Suprapubic skin (tissue), 4 donors: ENCODE measurements around the gene RNPS1. TPM values are rescaled to one million over a fixed set of nuclear protein-coding genes. Genes with fewer than 3 reads are reported as not detected.

Experiments
- DNase-seq, 2 donors: peaks; one replicate each; pipeline ENCODE4 v3.0.0-alpha.2; 2019; ENCODE audit warnings: low spot score in 2 of 2
- H3K27ac ChIP-seq: fragments of 200-600 bp; sonication (generic); one replicate; pipeline ENCODE4 v1.5.1; 2019
- H3K27me3 ChIP-seq: fragments of 200-600 bp; sonication (generic); one replicate; pipeline ENCODE4 v1.5.1; 2019
- H3K36me3 ChIP-seq: fragments of 200-600 bp; sonication (generic); one replicate; pipeline ENCODE4 v1.5.1; 2019
- H3K4me1 ChIP-seq: fragments of 200-600 bp; sonication (generic); one replicate; pipeline ENCODE4 v1.5.1; 2019
- H3K4me3 ChIP-seq: fragments of 200-600 bp; sonication (generic); one replicate; pipeline ENCODE4 v1.5.1; 2019; ENCODE audit warnings: mild to moderate bottlenecking
- H3K9me3 ChIP-seq: fragments of 200-600 bp; sonication (generic); one replicate; pipeline ENCODE4 v1.5.1; 2019
- EP300 ChIP-seq: sonication (generic); formaldehyde crosslinking; IDR thresholded peaks from one replicate; pipeline ENCODE4 v1.6.1; 2017; ENCODE audit warnings: antibody characterized with exemption
- POLR2A ChIP-seq, 2 donors: fragments of 450-650 bp; IDR thresholded peaks; one replicate each; pipeline ENCODE4 v1.6.1; 2017; ENCODE audit warnings: antibody characterized with exemption in 2 of 2, mild to moderate bottlenecking in 2 of 2, moderate library complexity in 2 of 2
- POLR2AphosphoS5 ChIP-seq, 3 donors: sonication (generic); formaldehyde crosslinking; IDR thresholded peaks; one replicate each; pipeline ENCODE4 v1.6.1; 2017; ENCODE audit warnings: antibody characterized with exemption in 3 of 3
- WGBS: methylation state at CpG from one replicate; pipeline ENCODE4 v1.1.5; 2018; 5-methylcytosine and 5-hydroxymethylcytosine counted together
- total RNA-seq, 4 donors: library from RNA; depleted of rRNA; stranded (reverse); fragments of >200 nt; gene quantifications; one replicate each; pipeline ENCODE4 v1.1.0, GENCODE V29; 2016
- TF ChIP-seq, protein P1 (sequence below), 2 donors: fragments of 200-600 bp in 1 of 2; fragments of 450-650 bp in 1 of 2; sonication (generic) in 1 of 2; IDR thresholded peaks; one replicate each; pipeline ENCODE4 v1.5.1; 2016 to 2019; ENCODE audit warnings: antibody characterized with exemption in 2 of 2, mild to moderate bottlenecking in 1 of 2, moderate library complexity in 1 of 2

The RNPS1 gene
- total RNA-seq, 4 donors from 2014 or later, result 119 to 151 (median 146) TPM

DNA sequence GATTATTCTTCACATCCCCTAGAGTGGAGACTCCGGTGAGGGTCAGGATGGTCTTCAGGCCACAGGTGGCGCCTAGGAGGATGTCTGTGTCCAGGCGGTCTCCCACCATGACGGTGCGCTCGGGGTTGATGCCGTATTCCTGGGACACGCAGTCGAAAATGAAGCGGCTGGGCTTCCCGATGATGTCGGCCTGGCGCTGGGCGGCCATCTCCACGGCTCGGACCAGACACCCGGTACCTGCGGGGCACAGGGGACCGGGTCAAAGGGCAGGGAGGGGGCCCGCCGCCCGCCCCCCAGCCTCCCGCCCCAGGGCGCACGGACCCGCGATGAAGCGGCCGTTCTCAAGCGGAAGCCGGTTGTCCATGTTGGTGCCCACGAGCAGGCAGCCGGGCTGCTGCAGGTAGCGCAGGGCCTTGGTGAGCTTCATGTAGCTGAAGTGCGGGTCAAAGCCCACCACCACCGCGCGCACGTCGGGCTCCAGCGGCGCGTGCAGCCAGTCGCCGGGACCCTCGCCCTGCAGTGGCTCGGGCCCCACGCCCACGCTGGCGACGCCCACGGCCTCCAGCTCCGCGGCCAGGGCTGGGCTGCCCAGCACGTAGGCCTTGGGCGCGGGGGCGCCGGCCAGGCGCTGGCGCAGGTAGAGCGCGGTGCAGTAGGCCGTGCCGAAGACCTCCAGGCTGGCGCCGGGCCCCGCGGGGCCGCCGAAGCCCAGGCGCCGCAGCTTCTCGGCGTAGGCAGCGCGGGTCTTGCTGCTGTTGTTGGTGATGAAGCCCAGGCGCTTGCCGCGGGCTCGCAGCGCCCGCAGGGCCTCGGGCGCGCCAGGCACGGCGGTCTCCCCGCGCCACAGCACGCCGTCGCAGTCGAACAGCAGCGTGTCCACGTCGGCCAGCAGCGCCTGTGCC, 53.9 kb downstream of the RNPS1 start:
- no peak for DNase-seq
- TF ChIP-seq POLR2A (IDR thresholded peaks at IDR 0.05) (peak in 1 of 2 donors; percentile 32), EP300 (no peak), POLR2AphosphoS5 (IDR thresholded peaks at IDR 0.05) (no peak)
- TF ChIP-seq, protein P1, sequence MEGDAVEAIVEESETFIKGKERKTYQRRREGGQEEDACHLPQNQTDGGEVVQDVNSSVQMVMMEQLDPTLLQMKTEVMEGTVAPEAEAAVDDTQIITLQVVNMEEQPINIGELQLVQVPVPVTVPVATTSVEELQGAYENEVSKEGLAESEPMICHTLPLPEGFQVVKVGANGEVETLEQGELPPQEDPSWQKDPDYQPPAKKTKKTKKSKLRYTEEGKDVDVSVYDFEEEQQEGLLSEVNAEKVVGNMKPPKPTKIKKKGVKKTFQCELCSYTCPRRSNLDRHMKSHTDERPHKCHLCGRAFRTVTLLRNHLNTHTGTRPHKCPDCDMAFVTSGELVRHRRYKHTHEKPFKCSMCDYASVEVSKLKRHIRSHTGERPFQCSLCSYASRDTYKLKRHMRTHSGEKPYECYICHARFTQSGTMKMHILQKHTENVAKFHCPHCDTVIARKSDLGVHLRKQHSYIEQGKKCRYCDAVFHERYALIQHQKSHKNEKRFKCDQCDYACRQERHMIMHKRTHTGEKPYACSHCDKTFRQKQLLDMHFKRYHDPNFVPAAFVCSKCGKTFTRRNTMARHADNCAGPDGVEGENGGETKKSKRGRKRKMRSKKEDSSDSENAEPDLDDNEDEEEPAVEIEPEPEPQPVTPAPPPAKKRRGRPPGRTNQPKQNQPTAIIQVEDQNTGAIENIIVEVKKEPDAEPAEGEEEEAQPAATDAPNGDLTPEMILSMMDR (IDR thresholded peaks at IDR 0.05), result no peak
- Histone ChIP-seq H3K36me3 (peaks cover 12% of the 10 kb centered on the region), H3K4me3 (peak overlapping the region; percentile 90), H3K27ac (peak overlapping the region; percentile 82), H3K9me3 (no peaks in the 10 kb centered on the region), H3K27me3 (no peaks in the 10 kb centered on the region), H3K4me1 (peaks cover 36% of the 10 kb centered on the region)
- WGBS, result 4% methylated on average over 10 of the region's 98 CpGs

- peaks cover 36% of the 10 kb centered on the region for H3K4me1 ChIP-seq
- DNase-seq, result no peak
- no peaks in the 10 kb centered on the region for H3K27me3 ChIP-seq
- peaks cover 26% of the 10 kb centered on the region for H3K36me3 ChIP-seq
- H3K4me3 ChIP-seq, result peak overlapping the region; percentile 90
- peak overlapping the region; percentile 44 for H3K27ac ChIP-seq
- WGBS, result 39% methylated on average over 12 of the region's 19 CpGs
- no peaks in the 10 kb centered on the region for H3K9me3 ChIP-seq
- TF ChIP-seq EP300 (no peak), POLR2AphosphoS5 (IDR thresholded peaks at IDR 0.05) (no peak), POLR2A (IDR thresholded peaks at IDR 0.05) (no peak)
- TF ChIP-seq, protein P1 (IDR thresholded peaks at IDR 0.05), result no peak
Measured at GRCh38 chr16:2212362-2213324, 55.3 kb downstream of the RNPS1 start.

- H3K27me3 ChIP-seq, result no peaks in the 10 kb centered on the region
- WGBS, result 52% methylated on average over 6 of the region's 11 CpGs
- peaks cover 33% of the 10 kb centered on the region for H3K36me3 ChIP-seq
- peaks cover 36% of the 10 kb centered on the region for H3K4me1 ChIP-seq
- peak overlapping the region; percentile 44 for H3K27ac ChIP-seq
- H3K4me3 ChIP-seq, result no peak overlapping the region
- H3K9me3 ChIP-seq, result no peaks in the 10 kb centered on the region
- no peak for TF ChIP-seq EP300
- TF ChIP-seq, protein P1 (IDR thresholded peaks at IDR 0.05), result no peak
- DNase-seq, result no peak
Measured at GRCh38 chr16:2211923-2212347, 56.0 kb downstream of the RNPS1 start.

DNA sequence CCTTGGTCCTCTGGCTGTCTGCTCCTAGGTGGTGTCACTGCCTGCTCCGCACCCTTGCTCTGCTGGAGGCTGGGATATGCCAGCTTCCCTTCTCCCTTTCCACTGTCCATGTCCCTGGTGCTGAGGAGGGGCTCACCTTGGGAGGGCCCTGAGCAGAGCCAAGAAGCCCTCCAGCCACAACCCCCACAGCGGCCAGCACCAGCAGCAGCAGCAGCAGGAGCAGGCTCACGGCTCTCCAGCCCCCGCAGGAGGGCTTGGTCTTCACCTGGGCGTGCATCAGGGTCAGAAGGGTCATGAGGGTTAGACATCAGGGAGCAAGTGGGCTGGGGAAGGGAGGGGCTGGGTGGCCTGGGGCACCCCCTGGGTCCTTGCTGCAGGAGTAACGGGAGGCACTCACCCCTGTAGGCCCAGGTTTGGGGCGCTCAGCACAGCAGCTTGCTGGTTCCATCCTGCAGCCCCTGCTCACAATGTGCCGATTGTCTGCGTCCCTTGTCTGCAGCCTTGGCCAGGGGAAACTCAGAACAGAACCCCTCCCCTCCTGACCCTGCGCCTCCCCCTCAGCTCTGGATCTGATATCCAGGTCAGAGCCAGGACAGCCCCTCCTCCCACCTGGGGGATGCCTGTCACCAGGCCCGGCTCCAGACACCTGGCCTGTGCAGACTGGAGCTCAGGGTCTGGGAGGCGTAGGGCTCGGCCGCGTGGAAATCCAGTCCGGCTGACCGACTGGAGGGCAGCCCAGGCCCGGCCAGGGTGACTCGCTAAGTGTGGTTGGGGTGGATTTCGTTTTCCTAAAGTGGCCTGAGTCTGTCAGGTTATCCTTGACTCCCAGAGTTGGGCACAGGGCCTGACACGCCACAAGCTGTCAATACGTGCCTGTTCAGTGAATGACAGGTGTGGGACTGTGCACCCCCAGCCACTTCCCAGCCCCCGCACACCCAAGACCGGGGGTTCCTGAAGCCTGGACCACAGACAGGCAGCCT, 57.2 kb downstream of the RNPS1 start, which contains the start of gene BRICD5:
Gene BRICD5 (minus strand): TSS at position 478 of the 980 bp plus-strand sequence. CDS start 30 bp downstream, at position 448.
- Histone ChIP-seq H3K4me1 (peaks cover 46% of the 10 kb centered on the region), H3K27ac (peak within 1 kb of the TSS; percentile 44), H3K4me3 (no peak within 1 kb of the TSS), H3K9me3 (no peaks in the 10 kb centered on the region), H3K36me3 (peaks cover 34% of the 10 kb centered on the region), H3K27me3 (no peaks in the 10 kb centered on the region)
- DNase-seq, result no peak
- TF ChIP-seq, protein P1 (IDR thresholded peaks at IDR 0.05), result no peak
- TF ChIP-seq POLR2AphosphoS5 (IDR thresholded peaks at IDR 0.05) (no peak), EP300 (no peak), POLR2A (IDR thresholded peaks at IDR 0.05) (no peak)
- 70% methylated on average over 2 of the region's 24 CpGs for WGBS
